22Rv1 (cell line): Measurements from ENCODE around the gene NUP35.

Experiments
- ZFX ChIP-seq: fragments of 450-650 bp; IDR thresholded peaks from 2 replicates; pipeline ENCODE4 v1.6.1; 2017; ENCODE audit warnings: antibody characterized with exemption, borderline replicate concordance
- TF ChIP-seq, protein P1 (sequence below): fragments of 450-650 bp; IDR thresholded peaks from 2 replicates; pipeline ENCODE4 v1.5.1; 2017; ENCODE audit warnings: mild to moderate bottlenecking

GRCh38 chr2:183186296-183186695 lies 62.1 kb downstream of the NUP35 start:
- TF ChIP-seq, protein P1, sequence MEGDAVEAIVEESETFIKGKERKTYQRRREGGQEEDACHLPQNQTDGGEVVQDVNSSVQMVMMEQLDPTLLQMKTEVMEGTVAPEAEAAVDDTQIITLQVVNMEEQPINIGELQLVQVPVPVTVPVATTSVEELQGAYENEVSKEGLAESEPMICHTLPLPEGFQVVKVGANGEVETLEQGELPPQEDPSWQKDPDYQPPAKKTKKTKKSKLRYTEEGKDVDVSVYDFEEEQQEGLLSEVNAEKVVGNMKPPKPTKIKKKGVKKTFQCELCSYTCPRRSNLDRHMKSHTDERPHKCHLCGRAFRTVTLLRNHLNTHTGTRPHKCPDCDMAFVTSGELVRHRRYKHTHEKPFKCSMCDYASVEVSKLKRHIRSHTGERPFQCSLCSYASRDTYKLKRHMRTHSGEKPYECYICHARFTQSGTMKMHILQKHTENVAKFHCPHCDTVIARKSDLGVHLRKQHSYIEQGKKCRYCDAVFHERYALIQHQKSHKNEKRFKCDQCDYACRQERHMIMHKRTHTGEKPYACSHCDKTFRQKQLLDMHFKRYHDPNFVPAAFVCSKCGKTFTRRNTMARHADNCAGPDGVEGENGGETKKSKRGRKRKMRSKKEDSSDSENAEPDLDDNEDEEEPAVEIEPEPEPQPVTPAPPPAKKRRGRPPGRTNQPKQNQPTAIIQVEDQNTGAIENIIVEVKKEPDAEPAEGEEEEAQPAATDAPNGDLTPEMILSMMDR: no peak
- no peak for TF ChIP-seq ZFX
